Glutamatergic neuron (in vitro differentiated cells): ENCODE measurements around the gene ZNF597. TPM values are rescaled to one million over a fixed set of nuclear protein-coding genes. Genes with fewer than 3 reads are reported as not detected.
A peak's percentile ranks its signal among the peaks of the same experiment; 100 is the strongest.

Experiments used
- DNase-seq: peaks from one replicate; pipeline ENCODE4 v3.0.0; 2022
- H3K27ac Mint-ChIP-seq: one replicate; pipeline ENCODE4 v1.8.0; 2020; ENCODE audit warnings: mild to moderate bottlenecking, mixed read lengths, inconsistent platforms; ENCODE audit not compliant: unreplicated experiment
- H3K27me3 Mint-ChIP-seq: one replicate; pipeline ENCODE4 v1.8.0; 2020; ENCODE audit warnings: mild to moderate bottlenecking, moderate library complexity, mixed read lengths, inconsistent platforms; ENCODE audit not compliant: unreplicated experiment
- H3K36me3 Mint-ChIP-seq: one replicate; pipeline ENCODE4 v1.8.0; 2020; ENCODE audit warnings: mild to moderate bottlenecking, mixed read lengths, inconsistent platforms; ENCODE audit not compliant: unreplicated experiment
- H3K4me1 Mint-ChIP-seq: one replicate; pipeline ENCODE4 v1.8.0; 2020; ENCODE audit warnings: mild to moderate bottlenecking, low read depth, mixed read lengths, inconsistent platforms; ENCODE audit not compliant: unreplicated experiment
- H3K4me3 Mint-ChIP-seq: one replicate; pipeline ENCODE4 v1.8.0; 2020; ENCODE audit warnings: mild to moderate bottlenecking, mixed read lengths, inconsistent platforms; ENCODE audit not compliant: unreplicated experiment
- H3K9me3 Mint-ChIP-seq: one replicate; pipeline ENCODE4 v1.8.0; 2020; ENCODE audit warnings: mild to moderate bottlenecking, moderate library complexity, mixed read lengths, inconsistent platforms; ENCODE audit not compliant: unreplicated experiment
- total RNA-seq: library from RNA; stranded (reverse); fragmentation: NEBNext Ultra II Directional; extraction: Animal tissue kit (Norgen Biotek cat#: 25700); gene quantifications from one replicate; pipeline ENCODE4 v1.2.1, GENCODE V29; 2021; ENCODE audit not compliant: unreplicated experiment
- TF ChIP-seq, protein P1 (sequence below): fragments of 200-600 bp; sonication (generic); IDR thresholded peaks from one replicate; pipeline ENCODE4 v1.5.0; 2021; ENCODE audit not compliant: partially characterized antibody, unreplicated experiment

Gene ZNF597
- total RNA-seq, 1 donor from 2014 or later = 1.9 TPM

DNA sequence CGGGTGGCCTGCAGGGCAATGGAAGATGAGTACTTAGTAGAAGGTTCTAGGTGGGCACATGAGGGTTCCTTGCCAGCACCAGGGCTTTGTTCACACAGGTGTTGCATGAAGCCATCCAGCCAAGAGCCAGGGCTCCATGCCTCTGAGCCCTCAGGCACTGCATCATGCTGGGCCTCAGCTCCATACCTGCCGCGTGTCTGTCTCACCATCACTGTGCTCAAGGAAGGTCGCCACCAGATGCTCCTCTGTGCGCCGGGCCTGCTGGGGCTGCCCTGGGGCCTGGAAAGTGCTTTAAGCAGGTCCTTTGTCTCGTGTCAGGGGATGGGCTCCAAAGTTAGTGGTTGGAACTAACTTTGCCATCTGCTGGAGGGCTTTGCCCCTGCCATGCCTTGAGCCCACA is 26.4 kb upstream of the ZNF597 start:
- peak overlapping the region; percentile 34 for H3K27ac Mint-ChIP-seq

GRCh38 chr16:3468501-3468900 is 25.2 kb upstream of the ZNF597 start:
- Mint-ChIP-seq H3K4me1 (peaks cover 24% of the 10 kb centered on the region), H3K9me3 (peaks cover 7% of the 10 kb centered on the region), H3K27ac (peak overlapping the region; percentile 15), H3K36me3 (peaks cover 7% of the 10 kb centered on the region), H3K27me3 (peaks cover 2% of the 10 kb centered on the region), H3K4me3 (no peak overlapping the region)
- no peak for DNase-seq
- TF ChIP-seq, protein P1, sequence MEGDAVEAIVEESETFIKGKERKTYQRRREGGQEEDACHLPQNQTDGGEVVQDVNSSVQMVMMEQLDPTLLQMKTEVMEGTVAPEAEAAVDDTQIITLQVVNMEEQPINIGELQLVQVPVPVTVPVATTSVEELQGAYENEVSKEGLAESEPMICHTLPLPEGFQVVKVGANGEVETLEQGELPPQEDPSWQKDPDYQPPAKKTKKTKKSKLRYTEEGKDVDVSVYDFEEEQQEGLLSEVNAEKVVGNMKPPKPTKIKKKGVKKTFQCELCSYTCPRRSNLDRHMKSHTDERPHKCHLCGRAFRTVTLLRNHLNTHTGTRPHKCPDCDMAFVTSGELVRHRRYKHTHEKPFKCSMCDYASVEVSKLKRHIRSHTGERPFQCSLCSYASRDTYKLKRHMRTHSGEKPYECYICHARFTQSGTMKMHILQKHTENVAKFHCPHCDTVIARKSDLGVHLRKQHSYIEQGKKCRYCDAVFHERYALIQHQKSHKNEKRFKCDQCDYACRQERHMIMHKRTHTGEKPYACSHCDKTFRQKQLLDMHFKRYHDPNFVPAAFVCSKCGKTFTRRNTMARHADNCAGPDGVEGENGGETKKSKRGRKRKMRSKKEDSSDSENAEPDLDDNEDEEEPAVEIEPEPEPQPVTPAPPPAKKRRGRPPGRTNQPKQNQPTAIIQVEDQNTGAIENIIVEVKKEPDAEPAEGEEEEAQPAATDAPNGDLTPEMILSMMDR = no peak

More for the DNA sequence above, 26.4 kb upstream of the ZNF597 start:
- Mint-ChIP-seq H3K4me3 (no peak overlapping the region), H3K9me3 (peaks cover 7% of the 10 kb centered on the region), H3K4me1 (peaks cover 17% of the 10 kb centered on the region), H3K36me3 (peaks cover 7% of the 10 kb centered on the region), H3K27me3 (peaks cover 2% of the 10 kb centered on the region)
- TF ChIP-seq, protein P1 = no peak
- DNase-seq = no peak

- peaks cover 2% of the 10 kb centered on the region for H3K27me3 Mint-ChIP-seq
- H3K27ac Mint-ChIP-seq = peak overlapping the region; percentile 15
- H3K4me3 Mint-ChIP-seq = no peak overlapping the region
- no peak for DNase-seq
- TF ChIP-seq, protein P1 = no peak
- peaks cover 24% of the 10 kb centered on the region for H3K4me1 Mint-ChIP-seq
- peaks cover 7% of the 10 kb centered on the region for H3K9me3 Mint-ChIP-seq
- H3K36me3 Mint-ChIP-seq = peaks cover 7% of the 10 kb centered on the region
Observed at GRCh38 chr16:3467921-3468320, 24.6 kb upstream of the ZNF597 start.

- Mint-ChIP-seq H3K36me3 (peaks cover 7% of the 10 kb centered on the region), H3K4me3 (no peak overlapping the region), H3K9me3 (peaks cover 4% of the 10 kb centered on the region), H3K27me3 (peaks cover 2% of the 10 kb centered on the region), H3K27ac (no peak overlapping the region), H3K4me1 (peaks cover 27% of the 10 kb centered on the region)
- TF ChIP-seq, protein P1 = no peak
- DNase-seq = no peak
Observed at GRCh38 chr16:3467182-3467581, 23.9 kb upstream of the ZNF597 start.

GRCh38 chr16:3465911-3466584 is 22.7 kb upstream of the ZNF597 start:
- Mint-ChIP-seq H3K4me1 (peaks cover 32% of the 10 kb centered on the region), H3K4me3 (no peak overlapping the region), H3K9me3 (peaks cover 4% of the 10 kb centered on the region), H3K27ac (peak overlapping the region; percentile 12), H3K36me3 (peaks cover 7% of the 10 kb centered on the region), H3K27me3 (peaks cover 2% of the 10 kb centered on the region)
- TF ChIP-seq, protein P1 = no peak
- no peak for DNase-seq
